Measurements from ENCODE around the gene CFAP410.

The CFAP410 gene

DNA sequence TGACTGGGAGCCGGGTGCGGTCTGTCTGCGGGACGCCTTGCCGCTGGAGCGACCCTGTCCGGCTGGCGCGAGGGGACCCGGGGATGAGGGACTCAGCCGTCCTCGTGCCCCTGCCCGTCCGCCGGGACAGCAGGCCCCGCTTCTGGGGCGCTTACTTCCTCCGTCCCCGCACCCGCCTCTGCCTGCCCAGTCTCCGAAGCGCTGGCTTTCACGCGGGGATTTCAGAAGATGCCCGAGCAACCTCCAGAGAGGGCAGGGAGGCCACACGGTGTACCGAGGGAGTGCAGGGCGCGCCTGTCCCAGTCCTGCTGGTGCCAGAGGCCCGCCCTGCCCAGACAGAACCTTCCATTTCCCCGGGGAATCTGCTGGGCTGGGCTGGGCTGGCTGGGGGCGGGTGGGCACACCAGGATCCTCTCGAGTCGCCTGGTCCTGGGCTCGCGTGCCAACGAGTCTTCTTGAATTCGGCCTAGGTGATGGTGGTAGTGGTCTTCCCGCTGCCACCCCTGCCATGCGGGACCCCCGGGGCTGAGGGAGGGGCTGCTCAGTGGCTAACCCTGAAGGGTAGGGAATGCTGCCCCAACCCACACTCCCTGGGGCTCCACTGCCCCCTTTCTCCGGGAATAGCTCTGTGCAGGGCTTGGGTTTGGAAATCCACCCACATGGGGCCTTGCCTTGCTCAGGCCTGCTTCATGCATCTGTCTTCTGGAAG is 11.7 kb upstream of the CFAP410 start:
- no peak overlapping the region for H3K4me3 Mint-ChIP-seq
- no peaks in the 10 kb centered on the region for H3K9me3 Mint-ChIP-seq
- H3K27ac Mint-ChIP-seq: no peak overlapping the region
- H3K36me3 Mint-ChIP-seq (ENCODE audit: low read depth): no peaks in the 10 kb centered on the region
- H3K27me3 Mint-ChIP-seq (ENCODE audit: low read depth, poor library complexity): peaks cover 9% of the 10 kb centered on the region
- peaks cover 48% of the 10 kb centered on the region for H3K4me1 Mint-ChIP-seq
- TF ChIP-seq, protein P1, sequence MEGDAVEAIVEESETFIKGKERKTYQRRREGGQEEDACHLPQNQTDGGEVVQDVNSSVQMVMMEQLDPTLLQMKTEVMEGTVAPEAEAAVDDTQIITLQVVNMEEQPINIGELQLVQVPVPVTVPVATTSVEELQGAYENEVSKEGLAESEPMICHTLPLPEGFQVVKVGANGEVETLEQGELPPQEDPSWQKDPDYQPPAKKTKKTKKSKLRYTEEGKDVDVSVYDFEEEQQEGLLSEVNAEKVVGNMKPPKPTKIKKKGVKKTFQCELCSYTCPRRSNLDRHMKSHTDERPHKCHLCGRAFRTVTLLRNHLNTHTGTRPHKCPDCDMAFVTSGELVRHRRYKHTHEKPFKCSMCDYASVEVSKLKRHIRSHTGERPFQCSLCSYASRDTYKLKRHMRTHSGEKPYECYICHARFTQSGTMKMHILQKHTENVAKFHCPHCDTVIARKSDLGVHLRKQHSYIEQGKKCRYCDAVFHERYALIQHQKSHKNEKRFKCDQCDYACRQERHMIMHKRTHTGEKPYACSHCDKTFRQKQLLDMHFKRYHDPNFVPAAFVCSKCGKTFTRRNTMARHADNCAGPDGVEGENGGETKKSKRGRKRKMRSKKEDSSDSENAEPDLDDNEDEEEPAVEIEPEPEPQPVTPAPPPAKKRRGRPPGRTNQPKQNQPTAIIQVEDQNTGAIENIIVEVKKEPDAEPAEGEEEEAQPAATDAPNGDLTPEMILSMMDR (IDR thresholded peaks at IDR 0.05): no peak
- DNase-seq: no peak

DNA sequence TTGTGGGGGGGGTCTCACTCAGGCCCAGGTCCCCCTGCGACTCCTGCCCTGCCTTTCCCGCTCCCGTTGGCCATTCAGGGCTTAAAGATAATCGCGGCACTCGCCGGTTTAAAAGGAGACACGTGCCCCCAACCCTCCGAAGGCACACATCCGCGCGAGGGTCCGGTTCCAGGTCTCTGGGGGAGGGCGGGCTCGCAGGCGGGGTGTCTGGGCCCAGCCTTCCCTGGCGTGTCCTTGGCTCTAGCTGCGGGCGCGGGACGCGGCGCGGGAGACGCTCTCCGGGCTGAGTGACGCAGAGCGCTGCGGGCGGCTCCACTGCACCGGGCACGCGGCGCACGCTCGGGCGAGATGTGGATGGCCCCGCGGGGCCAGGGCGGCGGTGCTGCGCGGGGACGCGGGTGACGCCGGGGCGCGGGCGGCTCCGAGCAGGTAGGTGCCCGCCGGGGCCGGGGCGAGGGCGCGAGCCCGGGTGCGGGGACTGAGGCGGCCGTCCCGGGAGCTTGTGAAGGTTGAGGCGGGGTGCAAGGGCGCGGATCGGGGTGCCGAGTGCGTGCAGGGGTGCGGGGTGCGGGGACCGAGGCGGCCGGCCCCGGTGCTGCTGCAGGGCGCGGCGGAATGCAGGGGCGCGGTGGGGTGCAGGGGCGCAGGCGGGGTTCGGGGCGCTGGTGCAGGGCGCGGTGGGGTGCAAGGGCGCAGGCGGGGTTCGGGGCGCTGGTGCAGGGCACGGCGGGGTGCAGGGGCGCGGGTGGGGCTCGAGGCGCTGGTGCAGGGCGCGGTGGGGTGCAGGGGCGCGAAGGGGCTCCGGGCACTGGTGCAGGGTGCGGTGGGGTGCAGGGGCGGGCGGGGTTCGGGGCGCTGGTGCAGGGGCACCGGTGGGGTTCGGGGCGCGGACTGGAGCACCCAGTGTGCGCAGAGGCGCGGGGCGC is 10.9 kb upstream of the CFAP410 start:
- H3K27me3 Mint-ChIP-seq (ENCODE audit: low read depth, poor library complexity): peaks cover 9% of the 10 kb centered on the region
- peaks cover 46% of the 10 kb centered on the region for H3K4me1 Mint-ChIP-seq
- TF ChIP-seq, protein P1 (IDR thresholded peaks at IDR 0.05): no peak
- no peak overlapping the region for H3K27ac Mint-ChIP-seq
- H3K36me3 Mint-ChIP-seq (ENCODE audit: low read depth): no peaks in the 10 kb centered on the region
- H3K4me3 Mint-ChIP-seq: no peak overlapping the region
- DNase-seq: no peak
- no peaks in the 10 kb centered on the region for H3K9me3 Mint-ChIP-seq

DNA sequence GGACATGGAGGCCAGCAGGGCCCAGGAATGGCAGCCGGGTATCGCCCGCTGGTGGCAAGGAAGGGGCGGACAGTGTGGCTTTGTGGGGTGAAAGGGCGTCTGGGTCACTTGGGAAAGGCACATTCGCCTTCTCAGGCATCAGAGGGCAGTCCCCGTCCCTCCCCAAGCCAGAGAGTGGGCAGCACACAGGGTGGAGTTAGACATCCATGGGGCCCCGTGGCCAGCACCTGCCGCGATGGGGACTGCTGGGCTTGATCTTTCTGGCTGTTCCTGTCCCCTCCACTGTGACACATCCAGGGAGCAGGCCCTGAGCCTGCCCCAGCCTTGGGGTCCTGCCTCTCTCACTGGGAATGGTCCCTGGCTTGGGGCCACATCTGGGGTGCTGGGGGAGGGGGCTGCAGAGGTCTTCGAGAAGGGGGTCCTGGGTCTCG is 10.2 kb upstream of the CFAP410 start:
- H3K36me3 Mint-ChIP-seq (ENCODE audit: low read depth): no peaks in the 10 kb centered on the region
- no peak overlapping the region for H3K4me3 Mint-ChIP-seq
- peaks cover 9% of the 10 kb centered on the region for H3K27me3 Mint-ChIP-seq (ENCODE audit: low read depth, poor library complexity)
- no peak for DNase-seq
- TF ChIP-seq, protein P1 (IDR thresholded peaks at IDR 0.05): no peak
- H3K9me3 Mint-ChIP-seq: no peaks in the 10 kb centered on the region
- H3K4me1 Mint-ChIP-seq: peaks cover 43% of the 10 kb centered on the region
- H3K27ac Mint-ChIP-seq: no peak overlapping the region

DNA sequence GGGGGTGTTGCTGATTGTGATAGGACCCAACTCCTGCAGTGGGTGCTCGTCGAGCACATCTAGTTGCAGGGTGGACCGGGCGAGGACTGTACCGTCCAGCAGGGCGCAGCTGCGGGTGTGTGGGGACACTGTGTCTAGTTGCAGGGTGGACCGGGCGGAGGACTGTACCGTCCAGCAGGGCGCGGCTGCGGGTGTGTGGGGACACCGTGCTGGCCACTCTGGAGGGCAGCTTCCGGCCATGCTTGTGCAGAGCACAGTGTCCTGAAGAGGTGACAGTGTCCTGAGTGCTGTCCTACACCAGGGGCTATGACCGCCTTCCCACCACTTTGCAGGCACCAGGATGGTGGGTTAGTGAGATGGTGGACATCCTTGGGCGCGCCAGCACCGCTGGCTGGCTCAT is 9.7 kb upstream of the CFAP410 start:
- no peaks in the 10 kb centered on the region for H3K9me3 Mint-ChIP-seq
- H3K36me3 Mint-ChIP-seq (ENCODE audit: low read depth): no peaks in the 10 kb centered on the region
- H3K27ac Mint-ChIP-seq: no peak overlapping the region
- peaks cover 10% of the 10 kb centered on the region for H3K27me3 Mint-ChIP-seq (ENCODE audit: low read depth, poor library complexity)
- no peak overlapping the region for H3K4me3 Mint-ChIP-seq
- H3K4me1 Mint-ChIP-seq: peaks cover 37% of the 10 kb centered on the region
- TF ChIP-seq, protein P1 (IDR thresholded peaks at IDR 0.05): no peak
- no peak for DNase-seq

DNA sequence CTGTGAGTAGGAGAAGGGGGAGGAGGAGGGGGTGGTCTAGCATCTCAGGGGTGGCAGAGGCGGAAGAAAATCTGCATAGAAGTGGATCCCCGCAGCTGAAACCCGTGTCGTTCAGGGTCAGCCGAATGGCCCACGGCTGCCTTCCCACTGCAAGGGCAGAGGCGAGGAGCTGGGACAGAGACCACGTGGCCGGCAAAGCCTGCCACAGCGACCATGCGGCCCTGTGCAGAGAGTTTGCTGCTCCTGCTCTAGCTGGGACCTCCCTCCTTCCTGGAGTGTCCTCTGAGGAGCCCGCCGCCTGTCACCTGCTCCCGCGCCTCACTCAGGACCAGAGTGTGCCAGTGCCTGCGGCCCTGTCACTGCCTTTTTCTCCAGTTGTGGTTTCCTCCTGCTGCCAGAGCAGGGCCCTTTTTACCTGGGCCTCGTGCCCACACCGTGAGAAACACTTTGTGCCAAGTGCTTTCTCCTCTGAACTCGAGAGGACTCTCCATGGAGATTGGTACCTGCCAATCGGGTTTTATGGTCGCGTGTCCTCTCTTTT is 8.8 kb upstream of the CFAP410 start:
- peaks cover 31% of the 10 kb centered on the region for H3K4me1 Mint-ChIP-seq
- H3K27me3 Mint-ChIP-seq (ENCODE audit: low read depth, poor library complexity): peaks cover 8% of the 10 kb centered on the region
- TF ChIP-seq, protein P1 (IDR thresholded peaks at IDR 0.05): no peak
- no peak overlapping the region for H3K4me3 Mint-ChIP-seq
- H3K36me3 Mint-ChIP-seq (ENCODE audit: low read depth): no peaks in the 10 kb centered on the region
- H3K9me3 Mint-ChIP-seq: peaks cover 2% of the 10 kb centered on the region
- no peak for DNase-seq
- no peak overlapping the region for H3K27ac Mint-ChIP-seq

Data from nephron progenitor cell (in vitro differentiated cells).